Calu3 (cell line): ENCODE results near the gene DRD4. TPM values are rescaled to one million over a fixed set of nuclear protein-coding genes. Genes with fewer than 3 reads are reported as not detected.

Source experiments
- BruUV-seq: library from RNA; stranded (reverse); fragments of 400-500 nt; replicated peaks from 2 replicates; lab custom pipeline; 2021; lab: Mats Ljungman, UMichigan
- CTCF ChIA-PET: fragments of 300-600 bp; sonication (Branson Sonifier 250); formaldehyde crosslinking; loops from one replicate; lab custom pipeline; 2022; ENCODE audit warnings: antibody characterized with exemption; lab: Charles Lee
- DNase-seq: peaks from one replicate; pipeline ENCODE4 v3.0.0; 2022
- H3K27ac Mint-ChIP-seq: one replicate; pipeline ENCODE4 v1.8.0; 2022; ENCODE audit warnings: mixed read lengths; ENCODE audit not compliant: unreplicated experiment
- H3K27me3 Mint-ChIP-seq: one replicate; pipeline ENCODE4 v1.8.0; 2022; ENCODE audit warnings: mixed read lengths; ENCODE audit not compliant: unreplicated experiment
- H3K36me3 Mint-ChIP-seq: one replicate; pipeline ENCODE4 v1.8.0; 2022; ENCODE audit warnings: mild to moderate bottlenecking, moderate library complexity, mixed read lengths; ENCODE audit not compliant: insufficient read depth, unreplicated experiment
- H3K4me1 Mint-ChIP-seq: one replicate; pipeline ENCODE4 v1.8.0; 2022; ENCODE audit warnings: mild to moderate bottlenecking, low read depth, mixed read lengths; ENCODE audit not compliant: unreplicated experiment
- H3K4me3 Mint-ChIP-seq: one replicate; pipeline ENCODE4 v1.8.0; 2022; ENCODE audit warnings: mild to moderate bottlenecking, low read depth, moderate library complexity, mixed read lengths; ENCODE audit not compliant: unreplicated experiment
- H3K9me3 Mint-ChIP-seq: one replicate; pipeline ENCODE4 v1.8.0; 2022; ENCODE audit warnings: low read depth, mixed read lengths; ENCODE audit not compliant: unreplicated experiment
- intact Hi-C: fragments of 100-400 bp; cut with micrococcal nuclease; formaldehyde crosslinking; loops from one replicate; pipeline ENCODE4 v1.10.0; 2022; ENCODE audit not compliant: unreplicated experiment
- total RNA-seq: library from RNA; stranded (reverse); gene quantifications from 2 replicates; pipeline ENCODE4 v1.2.3, GENCODE V29; 2022
- TF ChIP-seq, protein P1 (sequence below): fragments of 200-600 bp; IDR thresholded peaks from one replicate; pipeline ENCODE4 v1.8.0; 2022; ENCODE audit warnings: antibody characterized with exemption; ENCODE audit not compliant: unreplicated experiment

The DRD4 gene
- total RNA-seq, 1 experiment from 2014 or later = 1.3 TPM

DNA sequence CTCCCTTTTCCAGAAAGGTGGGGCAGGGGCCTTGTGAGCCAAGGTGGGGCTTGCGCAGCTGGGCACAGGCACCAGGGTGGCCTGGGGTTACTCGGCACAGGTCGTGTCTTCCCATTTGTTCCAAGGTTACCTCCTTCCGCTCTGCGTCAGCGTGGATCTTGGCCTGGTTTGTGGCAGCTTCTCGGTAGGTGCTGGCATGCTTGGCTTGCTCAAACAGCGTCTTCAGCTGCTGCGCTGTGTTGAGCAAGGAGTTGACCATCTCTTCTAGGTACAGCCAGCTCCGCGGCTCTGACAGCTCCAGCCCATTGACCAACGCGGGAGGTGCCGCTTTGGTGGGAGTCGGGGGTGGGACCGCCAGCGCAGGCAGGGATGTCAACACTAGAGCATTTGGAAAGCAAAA, 37.3 kb downstream of the DRD4 start:
- Mint-ChIP-seq H3K9me3 (no peaks in the 10 kb centered on the region), H3K4me1 (no peaks in the 10 kb centered on the region), H3K27ac (no peak overlapping the region), H3K36me3 (peaks cover 52% of the 10 kb centered on the region), H3K27me3 (no peaks in the 10 kb centered on the region), H3K4me3 (no peak overlapping the region)
- TF ChIP-seq, protein P1, sequence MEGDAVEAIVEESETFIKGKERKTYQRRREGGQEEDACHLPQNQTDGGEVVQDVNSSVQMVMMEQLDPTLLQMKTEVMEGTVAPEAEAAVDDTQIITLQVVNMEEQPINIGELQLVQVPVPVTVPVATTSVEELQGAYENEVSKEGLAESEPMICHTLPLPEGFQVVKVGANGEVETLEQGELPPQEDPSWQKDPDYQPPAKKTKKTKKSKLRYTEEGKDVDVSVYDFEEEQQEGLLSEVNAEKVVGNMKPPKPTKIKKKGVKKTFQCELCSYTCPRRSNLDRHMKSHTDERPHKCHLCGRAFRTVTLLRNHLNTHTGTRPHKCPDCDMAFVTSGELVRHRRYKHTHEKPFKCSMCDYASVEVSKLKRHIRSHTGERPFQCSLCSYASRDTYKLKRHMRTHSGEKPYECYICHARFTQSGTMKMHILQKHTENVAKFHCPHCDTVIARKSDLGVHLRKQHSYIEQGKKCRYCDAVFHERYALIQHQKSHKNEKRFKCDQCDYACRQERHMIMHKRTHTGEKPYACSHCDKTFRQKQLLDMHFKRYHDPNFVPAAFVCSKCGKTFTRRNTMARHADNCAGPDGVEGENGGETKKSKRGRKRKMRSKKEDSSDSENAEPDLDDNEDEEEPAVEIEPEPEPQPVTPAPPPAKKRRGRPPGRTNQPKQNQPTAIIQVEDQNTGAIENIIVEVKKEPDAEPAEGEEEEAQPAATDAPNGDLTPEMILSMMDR = no peak
- CTCF ChIA-PET = no interaction called here
- intact Hi-C loops = no loop called here
- no TSS peak for BruUV-seq
- DNase-seq = no peak

DNA sequence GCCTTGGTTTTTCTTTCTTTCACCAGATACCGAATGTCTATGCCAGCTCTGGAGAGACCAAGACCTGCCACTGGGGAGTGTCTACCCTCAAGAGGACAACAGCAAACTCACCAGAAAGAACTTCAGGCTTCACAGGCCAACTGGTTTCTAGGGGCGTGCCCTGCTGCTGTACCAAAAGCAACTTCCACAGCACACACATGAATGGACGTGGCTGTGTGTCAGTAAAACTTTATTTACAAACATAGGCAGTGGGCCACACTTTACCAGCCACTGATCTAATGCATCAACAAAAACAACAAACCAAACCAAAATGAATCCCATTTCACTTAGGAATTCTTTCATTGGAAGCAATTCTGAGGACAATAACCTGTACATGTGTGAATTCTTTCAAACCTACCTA, 41.2 kb downstream of the DRD4 start:
- CTCF ChIA-PET = no interaction called here
- DNase-seq = no peak
- intact Hi-C loops = no loop called here
- no peaks in the 10 kb centered on the region for H3K9me3 Mint-ChIP-seq
- H3K27ac Mint-ChIP-seq = no peak overlapping the region
- no peaks in the 10 kb centered on the region for H3K27me3 Mint-ChIP-seq
- H3K4me1 Mint-ChIP-seq = no peaks in the 10 kb centered on the region
- H3K36me3 Mint-ChIP-seq = peaks cover 70% of the 10 kb centered on the region
- H3K4me3 Mint-ChIP-seq = no peak overlapping the region
- TF ChIP-seq, protein P1 = no peak
- BruUV-seq = no TSS peak

DNA sequence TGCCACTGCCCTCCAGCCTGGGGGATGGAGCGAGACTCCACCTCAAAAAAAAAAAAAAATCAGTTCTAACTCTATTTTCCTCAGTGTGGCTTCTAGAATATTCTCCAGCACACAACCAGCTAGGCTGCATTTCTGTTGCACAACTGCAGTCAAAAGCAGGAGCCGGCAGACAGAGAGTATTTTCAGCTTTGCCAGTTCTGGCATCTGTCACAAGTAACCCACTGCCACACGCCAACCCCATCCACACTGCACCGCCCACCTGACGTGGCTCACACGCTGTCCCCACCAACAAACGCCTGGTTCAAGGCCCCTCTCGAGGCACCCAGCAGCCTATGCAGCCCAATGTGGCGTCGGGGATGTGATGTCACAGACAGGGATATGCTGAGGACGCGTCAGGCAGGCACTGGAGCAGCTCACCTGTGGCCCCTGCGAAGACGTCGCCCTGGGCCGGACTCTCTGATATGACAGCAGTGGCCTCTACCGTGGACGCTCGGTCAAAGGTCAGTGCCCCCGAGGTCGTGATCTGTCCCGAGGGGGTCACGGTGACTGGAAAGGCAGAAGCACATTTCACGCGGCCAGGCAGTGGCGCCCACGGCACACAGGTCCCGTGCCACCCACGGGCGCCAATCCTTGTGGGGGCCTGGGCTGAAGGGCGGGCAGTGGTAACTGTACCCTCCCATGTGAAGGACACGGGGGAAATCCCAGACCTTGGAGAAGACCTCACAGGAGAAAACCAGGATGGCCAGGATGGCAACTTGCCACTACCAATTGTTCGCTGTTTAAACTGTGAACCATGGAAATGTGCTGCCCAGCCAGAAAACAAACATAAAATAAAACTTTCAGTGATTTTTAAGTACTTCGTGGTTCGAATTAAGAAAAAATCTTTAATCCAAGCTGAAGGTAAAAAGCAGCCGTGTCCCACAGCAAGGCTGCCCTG, 42.5 kb downstream of the DRD4 start:
- peaks cover 71% of the 10 kb centered on the region for H3K36me3 Mint-ChIP-seq
- no peaks in the 10 kb centered on the region for H3K9me3 Mint-ChIP-seq
- CTCF ChIA-PET = interaction anchor here (0.7 kb wide), 1 partner anchor 75 kb away, joined by 4 read pairs; no protein-coding TSS in a partner anchor
- intact Hi-C loops = no loop called here
- BruUV-seq = no TSS peak
- no peak overlapping the region for H3K27ac Mint-ChIP-seq
- TF ChIP-seq, protein P1 = no peak
- H3K27me3 Mint-ChIP-seq = no peaks in the 10 kb centered on the region
- no peak overlapping the region for H3K4me3 Mint-ChIP-seq
- DNase-seq = no peak
- no peaks in the 10 kb centered on the region for H3K4me1 Mint-ChIP-seq

DNA sequence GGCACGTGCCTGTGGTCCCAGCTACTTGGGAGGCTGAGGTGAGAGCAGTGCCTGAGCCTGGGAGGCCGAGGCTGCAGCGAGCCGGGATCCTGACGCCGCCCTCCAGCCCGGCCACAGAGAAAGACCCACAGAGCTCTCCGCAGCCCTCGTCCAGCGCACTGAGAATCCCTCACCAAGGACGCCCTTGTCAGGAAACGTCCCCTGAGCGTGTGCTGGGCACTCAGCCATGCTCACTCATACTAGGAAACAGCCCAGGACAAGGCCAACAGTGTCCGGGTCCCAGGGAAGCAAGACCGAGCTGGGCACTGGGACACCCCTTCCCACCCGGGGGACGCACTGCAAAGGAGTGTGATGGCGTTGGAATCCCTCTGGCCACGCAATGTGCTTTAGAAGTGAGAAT, 43.4 kb downstream of the DRD4 start:
- TF ChIP-seq, protein P1 = no peak
- Mint-ChIP-seq H3K27me3 (no peaks in the 10 kb centered on the region), H3K4me1 (no peaks in the 10 kb centered on the region), H3K36me3 (peaks cover 68% of the 10 kb centered on the region), H3K27ac (no peak overlapping the region), H3K4me3 (no peak overlapping the region), H3K9me3 (no peaks in the 10 kb centered on the region)
- DNase-seq = no peak
- intact Hi-C loops = no loop called here
- BruUV-seq = no TSS peak
- CTCF ChIA-PET = no interaction called here
